ENCODE data around the gene PARD3.

Gene PARD3

DNA sequence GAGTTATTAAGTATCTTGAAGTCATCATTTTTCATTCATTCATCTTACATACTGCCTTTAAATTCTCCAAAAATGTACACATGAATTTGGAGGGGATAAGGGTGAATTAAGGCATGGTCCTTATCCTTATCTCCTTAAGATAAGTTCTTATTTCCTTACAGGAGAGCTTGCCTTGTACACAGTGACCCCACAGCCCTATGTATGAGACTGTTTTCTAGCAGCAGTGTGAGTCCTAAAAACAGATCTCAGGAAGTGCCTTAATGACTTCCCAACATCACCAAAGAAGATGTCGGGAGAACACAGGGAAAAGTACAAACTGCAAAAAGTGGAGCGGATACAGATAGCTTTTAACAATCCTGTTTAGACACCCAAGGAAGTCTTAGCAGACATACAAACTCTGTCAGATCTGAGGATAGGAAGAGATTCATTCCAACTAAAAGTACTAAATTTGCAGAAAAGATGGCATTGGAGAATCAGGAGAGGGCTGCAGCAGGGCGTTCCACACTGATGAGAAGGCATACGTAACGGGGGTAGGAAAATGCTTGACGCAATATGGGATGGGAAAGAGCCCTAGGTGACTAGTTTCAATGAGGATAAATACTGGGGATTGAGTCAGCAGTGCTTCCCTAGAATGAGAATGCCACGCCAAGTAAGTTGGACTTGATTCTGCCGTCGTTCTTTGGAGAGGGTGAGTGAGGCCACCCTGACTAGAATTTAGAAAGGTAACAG is 570.2 kb downstream of the PARD3 start:
- no peak for TF ChIP-seq CTCF (IDR thresholded peaks at IDR 0.05; ENCODE audit: poor library complexity, severe bottlenecking)
- H3K9me3 ChIP-seq (ENCODE audit: severe bottlenecking): no peaks in the 10 kb centered on the region
- H3K36me3 ChIP-seq (ENCODE audit: low read depth): no peaks in the 10 kb centered on the region
- DNase-seq (ENCODE audit: low spot score) (no peak), ATAC-seq (ENCODE audit: low read depth) (no peak)
- H3K27me3 ChIP-seq (ENCODE audit: insufficient read depth, poor library complexity, severe bottlenecking): no peaks in the 10 kb centered on the region
- no peak overlapping the region for H3K27ac ChIP-seq (ENCODE audit: poor library complexity, severe bottlenecking)
- no peak overlapping the region for H3K4me3 ChIP-seq (ENCODE audit: severe bottlenecking)
- H3K4me1 ChIP-seq (ENCODE audit: insufficient read depth, poor library complexity, severe bottlenecking): no peaks in the 10 kb centered on the region

DNA sequence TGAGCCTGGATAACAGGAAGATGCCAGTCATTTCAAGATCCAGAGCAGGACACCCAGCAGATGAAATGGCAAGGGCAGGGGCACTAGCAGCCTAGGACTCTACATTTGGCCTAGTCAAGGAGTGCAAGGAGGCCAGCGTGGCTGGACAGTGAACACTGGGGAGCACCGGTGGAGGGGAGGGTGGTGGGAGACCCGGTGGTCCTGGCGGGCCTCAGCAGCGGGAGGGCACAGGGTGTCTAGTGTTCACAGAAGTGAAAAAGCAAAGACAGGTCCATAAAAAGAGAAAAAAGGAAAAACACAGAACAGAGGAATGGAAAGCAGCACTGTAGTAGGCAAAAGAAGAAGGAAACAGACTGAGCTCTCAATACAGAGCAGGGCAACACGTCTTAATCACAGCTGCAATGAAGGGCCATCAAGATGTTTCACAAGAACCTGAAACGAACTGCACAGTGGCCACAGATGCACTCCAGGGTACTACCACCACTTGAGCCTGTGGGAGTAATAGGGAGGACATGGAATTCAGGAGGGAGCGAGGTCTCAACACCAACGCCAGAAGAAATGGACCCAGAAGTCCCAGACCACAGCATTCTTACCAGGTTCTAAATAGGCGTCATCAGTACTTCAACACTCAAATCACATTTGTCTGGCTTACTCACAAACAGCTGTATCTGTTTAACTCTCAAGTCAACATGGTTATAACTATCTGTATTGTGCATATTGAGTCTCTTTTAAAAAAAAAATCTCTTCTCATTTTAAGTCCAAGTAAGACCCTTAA is 573.7 kb downstream of the PARD3 start:
- TF ChIP-seq CTCF (IDR thresholded peaks at IDR 0.05; ENCODE audit: poor library complexity, severe bottlenecking): no peak
- no peaks in the 10 kb centered on the region for H3K27me3 ChIP-seq (ENCODE audit: insufficient read depth, poor library complexity, severe bottlenecking)
- no peak overlapping the region for H3K27ac ChIP-seq (ENCODE audit: poor library complexity, severe bottlenecking)
- no peak for DNase-seq (ENCODE audit: low spot score)
- H3K36me3 ChIP-seq (ENCODE audit: low read depth): no peaks in the 10 kb centered on the region
- H3K9me3 ChIP-seq (ENCODE audit: severe bottlenecking): no peaks in the 10 kb centered on the region
- no peak for ATAC-seq (ENCODE audit: low read depth)
- H3K4me3 ChIP-seq (ENCODE audit: severe bottlenecking): no peak overlapping the region
- no peaks in the 10 kb centered on the region for H3K4me1 ChIP-seq (ENCODE audit: insufficient read depth, poor library complexity, severe bottlenecking)

DNA sequence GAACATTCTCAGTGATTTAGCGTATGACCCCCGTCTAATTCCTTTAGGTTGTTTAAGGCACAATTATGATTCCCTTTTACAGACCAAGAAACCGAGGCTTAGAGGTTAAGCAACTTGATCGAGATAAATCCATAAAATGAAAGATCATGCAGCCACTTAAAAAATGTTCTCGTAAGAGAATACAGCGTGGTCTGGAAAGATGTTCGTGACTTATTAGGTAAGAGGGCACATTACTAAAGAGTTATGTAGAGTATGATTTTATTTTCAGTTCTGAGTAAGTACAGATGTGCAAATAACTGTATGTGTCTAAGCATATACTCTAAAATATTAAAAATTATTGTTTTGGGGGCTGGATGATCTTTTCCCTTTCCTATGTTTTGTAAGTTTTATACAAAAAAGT is 575.1 kb downstream of the PARD3 start:
- no peaks in the 10 kb centered on the region for H3K27me3 ChIP-seq (ENCODE audit: insufficient read depth, poor library complexity, severe bottlenecking)
- no peaks in the 10 kb centered on the region for H3K9me3 ChIP-seq (ENCODE audit: severe bottlenecking)
- no peak for TF ChIP-seq CTCF (IDR thresholded peaks at IDR 0.05; ENCODE audit: poor library complexity, severe bottlenecking)
- no peak overlapping the region for H3K4me3 ChIP-seq (ENCODE audit: severe bottlenecking)
- H3K36me3 ChIP-seq (ENCODE audit: low read depth): no peaks in the 10 kb centered on the region
- H3K27ac ChIP-seq (ENCODE audit: poor library complexity, severe bottlenecking): no peak overlapping the region
- ATAC-seq (ENCODE audit: low read depth) (no peak), DNase-seq (ENCODE audit: low spot score) (no peak)
- peaks cover 6% of the 10 kb centered on the region for H3K4me1 ChIP-seq (ENCODE audit: insufficient read depth, poor library complexity, severe bottlenecking)

- Histone ChIP-seq H3K4me3 (ENCODE audit: severe bottlenecking) (no peak overlapping the region), H3K27ac (ENCODE audit: poor library complexity, severe bottlenecking) (no peak overlapping the region), H3K36me3 (ENCODE audit: low read depth) (no peaks in the 10 kb centered on the region), H3K9me3 (ENCODE audit: severe bottlenecking) (no peaks in the 10 kb centered on the region), H3K4me1 (ENCODE audit: insufficient read depth, poor library complexity, severe bottlenecking) (peaks cover 6% of the 10 kb centered on the region), H3K27me3 (ENCODE audit: insufficient read depth, poor library complexity, severe bottlenecking) (no peaks in the 10 kb centered on the region)
- ATAC-seq (ENCODE audit: low read depth) (no peak), DNase-seq (ENCODE audit: low spot score) (no peak)
- no peak for TF ChIP-seq CTCF (IDR thresholded peaks at IDR 0.05; ENCODE audit: poor library complexity, severe bottlenecking)
These were observed 577.1 kb downstream of the PARD3 start for GRCh38 chr10:34237898-34238455.
